ENCODE results near the gene ARL11. TPM values are rescaled to one million over a fixed set of nuclear protein-coding genes. Genes with fewer than 3 reads are reported as not detected.

Gene ARL11
- total and polyA plus RNA-seq, 2 of the 4 experiments (the other 2 are of a cell fraction), result not detected

DNA sequence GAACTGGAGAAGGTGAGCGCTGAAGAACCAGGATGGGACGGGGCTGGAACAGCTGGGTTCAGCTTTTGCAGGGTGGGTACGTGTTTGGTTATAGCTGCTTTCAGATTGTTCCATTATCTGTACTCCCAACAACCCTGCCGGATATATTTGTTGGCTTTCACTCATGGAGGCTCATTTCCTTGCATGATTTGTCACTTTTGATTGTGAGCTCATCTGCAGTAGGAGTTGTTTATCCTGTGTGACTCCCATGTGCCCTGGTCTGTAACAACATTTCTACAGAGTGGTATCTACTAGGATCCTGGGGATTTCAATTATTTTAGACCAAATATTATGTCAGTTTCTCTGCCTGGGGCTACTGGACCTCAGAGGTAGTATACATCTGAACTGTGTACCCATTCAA, 5.4 kb downstream of the ARL11 start:
- in situ Hi-C loops (cut with MboI; ENCODE audit: low sequenced_read_pairs) (no loop called here), dilution Hi-C loops (cut with HindIII; ENCODE audit: low sequenced_read_pairs, unreplicated experiment) (no loop called here)
- TF ChIP-seq RFX5 (IDR thresholded peaks at IDR 0.05; ENCODE audit: low read depth, low read length) (no peak), RAD21 (IDR thresholded peaks at IDR 0.05; ENCODE audit: low read length) (no peak), BHLHE40 (IDR thresholded peaks at IDR 0.05; ENCODE audit: low read depth, low read length) (no peak), POLR2A (IDR thresholded peaks at IDR 0.05; ENCODE audit: low read depth, low read length) (no peak), CEBPB (IDR thresholded peaks at IDR 0.05; ENCODE audit: low read depth, low read length) (no peak), SMC3 (IDR thresholded peaks at IDR 0.05; ENCODE audit: low read depth, low read length) (no peak), CTCF (conservative IDR thresholded peaks at IDR 0.05; ENCODE audit: low read depth, low read length) (no peak), MAFK (IDR thresholded peaks at IDR 0.05; ENCODE audit: low read depth, low read length) (no peak), MXI1 (IDR thresholded peaks at IDR 0.05; ENCODE audit: borderline replicate concordance, low read depth, low read length) (no peak), CHD1 (IDR thresholded peaks at IDR 0.05; ENCODE audit: low read depth, low read length) (no peak), FOS (IDR thresholded peaks at IDR 0.05; ENCODE audit: low read depth, low read length) (no peak), ELK1 (IDR thresholded peaks at IDR 0.05; ENCODE audit: borderline replicate concordance, low read depth, low read length) (no peak)
- TF ChIP-seq, protein P1, sequence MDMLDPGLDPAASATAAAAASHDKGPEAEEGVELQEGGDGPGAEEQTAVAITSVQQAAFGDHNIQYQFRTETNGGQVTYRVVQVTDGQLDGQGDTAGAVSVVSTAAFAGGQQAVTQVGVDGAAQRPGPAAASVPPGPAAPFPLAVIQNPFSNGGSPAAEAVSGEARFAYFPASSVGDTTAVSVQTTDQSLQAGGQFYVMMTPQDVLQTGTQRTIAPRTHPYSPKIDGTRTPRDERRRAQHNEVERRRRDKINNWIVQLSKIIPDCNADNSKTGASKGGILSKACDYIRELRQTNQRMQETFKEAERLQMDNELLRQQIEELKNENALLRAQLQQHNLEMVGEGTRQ (IDR thresholded peaks at IDR 0.05; ENCODE audit: low read depth, low read length), result no peak

More for the DNA sequence above, 5.4 kb downstream of the ARL11 start:
- no peak overlapping the region for H3K23ac ChIP-seq (ENCODE audit: low read depth, low read length)
- H4K5ac ChIP-seq (ENCODE audit: low read depth, low read length), result no peak overlapping the region
- no peak overlapping the region for H3K4me2 ChIP-seq (ENCODE audit: low read depth, low read length)
- intact Hi-C loops (cut with micrococcal nuclease), result no loop called here
- BruUV-seq (replicated peaks), result no TSS peak
- H3K79me1 ChIP-seq (ENCODE audit: low read depth in 1 of 2, low read length in 2 of 2), result no peaks in the 10 kb centered on the region
- ChIA-PET CTCF (interaction anchor here (0.6 kb wide), 2 partner anchors 43 to 72 kb away, joined by 3 to 6 read pairs; no protein-coding TSS in a partner anchor), POLR2A (ENCODE audit: unreplicated experiment) (no interaction called here)
- no peak overlapping the region for H3K56ac ChIP-seq (ENCODE audit: extremely low read depth, insufficient read depth, low read length)
- no peak overlapping the region for H2BK5ac ChIP-seq (ENCODE audit: low read depth, low read length, poor library complexity, severe bottlenecking)
- no peak overlapping the region for H3K4me3 ChIP-seq (ENCODE audit: insufficient read depth, low read depth, low read length)
- no peaks in the 10 kb centered on the region for H4K20me1 ChIP-seq (ENCODE audit: insufficient read depth, low read length)
- H3K14ac ChIP-seq (replicated peaks; ENCODE audit: low read depth, low read length), result no peak overlapping the region
- no peak overlapping the region for H4K8ac ChIP-seq (ENCODE audit: low read depth in 2 of 2, low read length in 2 of 2)
- no peak overlapping the region for H3K4ac ChIP-seq (ENCODE audit: low read depth, low read length)
- H2BK15ac ChIP-seq (ENCODE audit: low read depth, low read length), result no peak overlapping the region
- ATAC-seq (ENCODE audit: low read depth) (no peak), DNase-seq (no peak)
- no peak overlapping the region for H2AK9ac ChIP-seq (replicated peaks; ENCODE audit: low read depth, low read length, poor library complexity)
- no peak overlapping the region for H2AK5ac ChIP-seq (ENCODE audit: low read depth, low read length)
- no peak overlapping the region for H2BK20ac ChIP-seq (ENCODE audit: low read depth, low read length)
- no peak overlapping the region for H3K9ac ChIP-seq (ENCODE audit: low read depth, low read length)
- no peak overlapping the region for H3K27ac ChIP-seq (ENCODE audit: insufficient read depth, low read length)
- H3K9me3 ChIP-seq (ENCODE audit: control insufficient read depth, insufficient read depth, low read length), result no peaks in the 10 kb centered on the region
- 0 out of 2 replicates have a peak, but pooled peaks cover 4% of the 10 kb centered on the region for H3K9me1 ChIP-seq (ENCODE audit: insufficient read depth, low read length)
- no peak overlapping the region for H2AFZ ChIP-seq (replicated peaks; ENCODE audit: low read length, poor library complexity)
- no peaks in the 10 kb centered on the region for H3K27me3 ChIP-seq (ENCODE audit: control insufficient read depth, insufficient read depth, low read length)
- no peaks in the 10 kb centered on the region for H3K4me1 ChIP-seq (ENCODE audit: control insufficient read depth, insufficient read depth, low read length)
- H3K18ac ChIP-seq (ENCODE audit: low read depth, low read length), result no peak overlapping the region
- H4K91ac ChIP-seq (ENCODE audit: insufficient read depth, low read depth, low read length), result no peak overlapping the region
- H3K36me3 ChIP-seq (ENCODE audit: control insufficient read depth, insufficient read depth, low read length), result no peaks in the 10 kb centered on the region
- no CpG with 5 or more reads among the region's 4 CpGs for WGBS, 2 experiments (ENCODE audit: extremely low coverage in 2 of 2, insufficient read length in 1 of 2)
- H2BK120ac ChIP-seq (ENCODE audit: low read depth, low read length), result no peak overlapping the region
